Fibroblast of mammary gland (primary cell): ENCODE measurements around the gene SPIRE1.

Experiments
- DNase-seq: peaks from one replicate; pipeline ENCODE4 v3.0.0-alpha.2; 2010; ENCODE audit warnings: low read depth
- H3K4me3 ChIP-seq: 2 replicates; pipeline ENCODE4 v1.5.1; 2011; ENCODE audit warnings: low read depth, mild to moderate bottlenecking, low read length, moderate library complexity; ENCODE audit not compliant: control insufficient read depth
- CTCF ChIP-seq: conservative IDR thresholded peaks from 2 replicates; pipeline ENCODE4 v1.5.1; 2011; ENCODE audit warnings: low read depth, low read length, inconsistent platforms; ENCODE audit not compliant: control insufficient read depth, insufficient read depth

SPIRE1 gene

GRCh38 chr18:12657684-12658425 lies at the start of gene SPIRE1:
Gene SPIRE1, minus strand, starts transcription at chr18:12658107. Its CDS starts 241 bp downstream, at chr18:12657866.
- peak within 1 kb of the TSS; percentile 84 for H3K4me3 ChIP-seq
- DNase-seq = peak; percentile 55
- no peak for TF ChIP-seq CTCF

DNA sequence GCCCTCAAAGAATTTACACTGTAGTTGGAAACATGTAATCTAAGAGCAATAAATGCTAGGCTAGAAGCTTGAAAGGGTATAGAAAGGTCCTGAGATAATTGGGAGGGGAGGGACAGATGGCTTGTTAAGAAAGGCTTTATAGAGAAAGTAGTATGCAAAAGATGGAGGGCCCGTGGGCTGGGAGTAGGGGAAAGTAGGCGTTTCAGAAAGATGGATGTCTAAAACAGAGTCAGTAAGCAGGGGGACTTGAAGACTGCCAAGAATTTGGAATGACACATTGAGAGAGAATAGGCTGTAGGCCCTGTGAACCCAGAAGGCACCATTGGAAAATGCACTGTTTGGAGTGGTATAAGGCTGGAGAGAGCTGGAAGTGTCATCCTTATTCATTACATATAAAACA lies 45.8 kb upstream of the SPIRE1 start:
- no peak for TF ChIP-seq CTCF
- peak overlapping the region; percentile 90 for H3K4me3 ChIP-seq
- DNase-seq = peak; percentile 60

GRCh38 chr18:12703096-12703567 lies 45.2 kb upstream of the SPIRE1 start:
- DNase-seq = no peak
- no peak for TF ChIP-seq CTCF
- H3K4me3 ChIP-seq = peak overlapping the region; percentile 90

DNA sequence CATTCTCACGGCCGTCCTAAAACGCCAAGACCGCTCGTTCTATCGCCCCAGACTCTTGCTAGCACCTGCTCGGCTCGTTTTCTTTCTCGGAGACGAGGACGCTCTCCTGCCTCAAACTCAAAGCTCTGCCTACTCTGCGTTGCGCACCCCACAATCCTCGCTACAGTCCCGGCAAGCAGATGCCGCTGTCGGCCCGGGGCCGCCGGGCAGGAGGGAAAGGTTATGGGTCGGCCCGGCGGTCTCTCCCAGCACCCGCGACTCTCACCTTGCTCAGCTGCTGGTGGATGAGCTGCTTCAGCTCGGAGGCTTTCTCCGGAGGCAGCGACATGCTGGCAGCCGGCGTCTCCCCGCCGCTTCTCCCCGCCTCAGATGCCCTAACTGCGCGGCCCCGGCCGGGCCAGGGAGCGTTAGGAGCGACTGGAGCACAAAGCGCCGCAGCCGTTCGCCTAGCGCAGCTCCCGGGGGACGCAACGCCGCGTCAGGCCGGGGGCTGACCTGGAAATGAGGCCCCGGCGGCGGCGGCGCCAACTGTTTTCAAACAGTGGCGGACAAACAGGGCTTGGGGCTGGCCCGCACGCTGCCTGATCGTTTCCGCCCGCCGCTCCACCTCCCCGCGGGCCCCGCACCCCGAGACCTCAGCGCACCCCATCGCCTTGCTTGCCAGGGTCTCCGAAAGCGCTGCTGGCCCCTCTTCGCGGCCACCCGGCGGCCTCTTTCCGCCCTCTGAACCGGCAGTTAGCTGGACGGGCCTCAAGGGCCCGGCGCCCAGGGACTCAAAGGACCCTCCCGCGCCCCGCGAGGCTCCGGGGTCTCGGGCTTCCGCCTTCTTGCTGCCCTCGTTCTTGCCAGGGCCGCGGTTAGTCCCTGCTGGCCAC lies 44.6 kb upstream of the SPIRE1 start, which contains the start of the genes CEP76 and PSMG2:
CEP76 (minus strand) TSS at position 503 of the 875 bp plus-strand sequence; CDS start at position 328, 175 bp downstream.
PSMG2 (plus strand) TSS at position 822 of the 875 bp plus-strand sequence. CDS start 66 bp downstream, outside the sequence.
- H3K4me3 ChIP-seq = peak within 1 kb of the TSS; percentile 90
- peak; percentile 84 for DNase-seq
- TF ChIP-seq CTCF = no peak

GRCh38 chr18:12701161-12701560 lies 43.3 kb upstream of the SPIRE1 start:
- peak overlapping the region; percentile 90 for H3K4me3 ChIP-seq
- peak; percentile 8 for DNase-seq
- no peak for TF ChIP-seq CTCF

DNA sequence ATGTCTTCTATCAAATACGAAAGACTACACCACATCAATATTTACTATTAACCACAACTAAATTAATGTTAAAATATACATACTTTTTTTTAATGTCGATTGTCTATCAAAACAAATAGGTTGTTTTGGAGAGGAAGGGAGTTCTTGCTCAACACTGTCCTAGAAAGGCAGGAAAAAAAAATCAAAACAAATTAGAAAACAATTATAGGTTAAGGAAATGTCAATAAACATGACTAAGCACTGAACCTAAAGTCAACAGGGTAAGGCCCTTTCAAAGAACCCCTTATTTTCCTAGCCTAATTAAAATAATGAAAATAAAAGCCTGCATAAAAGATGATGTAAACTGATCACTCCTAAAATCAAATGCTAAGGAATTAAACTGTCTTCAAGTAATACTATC lies 41.8 kb upstream of the SPIRE1 start:
- TF ChIP-seq CTCF = no peak

More for the DNA sequence above, 41.8 kb upstream of the SPIRE1 start:
- H3K4me3 ChIP-seq = no peak overlapping the region
- DNase-seq = no peak
